ENCODE data around the gene BNC1.
"Not testable (repeated sequence)": the region's sequence is repeated elsewhere in the genome, so short reads cannot be mapped to it uniquely, and the experiment has no call there.

Gene BNC1

GRCh38 chr15:83295417-83295816 is 11.0 kb upstream of the BNC1 start:
- no peak for DNase-seq (ENCODE audit: low spot score)

GRCh38 chr15:83293201-83293600 is 8.7 kb upstream of the BNC1 start:
- no peak for DNase-seq (ENCODE audit: low spot score)

GRCh38 chr15:83292317-83292716 is 7.9 kb upstream of the BNC1 start:
- DNase-seq (ENCODE audit: low spot score), result no peak

- no peak for DNase-seq (ENCODE audit: low spot score)
These were observed 5.8 kb upstream of the BNC1 start for GRCh38 chr15:83290236-83290635.

GRCh38 chr15:83289160-83289559 is 4.7 kb upstream of the BNC1 start:
- DNase-seq (ENCODE audit: low spot score), result no peak

GRCh38 chr15:83288381-83288801 is 3.9 kb upstream of the BNC1 start:
- no peak for DNase-seq (ENCODE audit: low spot score)

GRCh38 chr15:83287541-83288027 is 3.1 kb upstream of the BNC1 start:
- DNase-seq (ENCODE audit: low spot score), result no peak

GRCh38 chr15:83285979-83286553 is 1.6 kb upstream of the BNC1 start:
- DNase-seq (ENCODE audit: low spot score), result no peak

GRCh38 chr15:83285284-83285978 is 967 bp upstream of the BNC1 start:
- no peak for DNase-seq (ENCODE audit: low spot score)

GRCh38 chr15:83283813-83284558 is 478 bp downstream of the BNC1 start:
- no peak for DNase-seq (ENCODE audit: low spot score)

GRCh38 chr15:83283138-83283812 is 1.2 kb downstream of the BNC1 start:
- no peak for DNase-seq (ENCODE audit: low spot score)

- DNase-seq (ENCODE audit: low spot score), result no peak
These were observed 1.7 kb downstream of the BNC1 start for GRCh38 chr15:83282776-83283137.

- DNase-seq (ENCODE audit: low spot score), result no peak
These were observed 2.3 kb downstream of the BNC1 start for GRCh38 chr15:83282141-83282540.

- no peak for DNase-seq (ENCODE audit: low spot score)
These were observed 6.3 kb downstream of the BNC1 start for GRCh38 chr15:83278191-83278590.

- DNase-seq (ENCODE audit: low spot score), result no peak
These were observed 7.8 kb downstream of the BNC1 start for GRCh38 chr15:83276661-83277060.

- DNase-seq (ENCODE audit: low spot score), result no peak
These were observed 9.1 kb downstream of the BNC1 start for GRCh38 chr15:83275412-83275811.

- DNase-seq (ENCODE audit: low spot score), result no peak
These were observed 14.3 kb downstream of the BNC1 start for GRCh38 chr15:83270176-83270575.

GRCh38 chr15:83268147-83268546 is 16.3 kb downstream of the BNC1 start:
- DNase-seq (ENCODE audit: low spot score), result no peak

- DNase-seq (ENCODE audit: low spot score), result no peak
These were observed 21.7 kb downstream of the BNC1 start for GRCh38 chr15:83262594-83263315.

- not testable (repeated sequence) for DNase-seq (ENCODE audit: low spot score)
These were observed 22.3 kb downstream of the BNC1 start for GRCh38 chr15:83262181-83262580.

GRCh38 chr15:83250781-83251180 is 33.7 kb downstream of the BNC1 start:
- DNase-seq (ENCODE audit: low spot score), result no peak

- no peak for DNase-seq (ENCODE audit: low spot score)
These were observed 35.5 kb downstream of the BNC1 start for GRCh38 chr15:83249030-83249343.
